ENCODE results near the gene PRKX. TPM values are rescaled to one million over a fixed set of nuclear protein-coding genes. Genes with fewer than 3 reads are reported as not detected.
"Not testable (repeated sequence)": the region's sequence is repeated elsewhere in the genome, so short reads cannot be mapped to it uniquely, and the experiment has no call there.

Gene PRKX
- total RNA-seq, 2 donors from 2014 or later, result 32.4 to 38.2 TPM

DNA sequence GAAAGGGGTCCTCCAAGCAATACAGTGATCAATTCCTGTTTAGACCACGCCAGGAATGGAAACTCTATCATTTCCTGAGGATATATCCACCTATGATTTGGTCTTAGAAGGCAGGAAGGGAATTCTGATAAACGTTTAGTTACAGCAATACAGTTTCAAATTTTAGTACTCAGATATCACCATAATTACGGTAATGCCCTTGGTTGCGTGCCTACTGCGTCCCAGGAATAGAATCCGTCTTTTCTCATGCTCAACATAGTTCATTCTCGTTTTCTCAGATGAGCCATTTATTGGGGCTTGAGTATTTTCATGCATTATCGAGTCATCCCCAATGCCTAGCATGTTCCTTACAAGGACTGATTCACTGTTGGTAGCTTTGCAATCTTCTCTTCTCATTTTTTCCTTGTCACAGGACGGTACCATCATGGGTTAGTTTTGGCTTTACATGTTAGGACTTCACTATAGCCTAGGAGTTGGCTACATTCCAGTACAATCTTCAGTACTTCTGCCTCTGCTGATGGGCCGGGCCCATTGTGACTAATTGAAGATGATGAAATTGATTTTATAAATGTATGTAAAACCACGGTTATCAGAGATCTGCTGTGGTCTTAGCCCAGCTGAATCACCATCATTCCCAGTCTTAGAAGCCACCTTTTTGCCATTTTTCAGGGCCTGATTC, 4.4 kb upstream of the PRKX start:
- Histone ChIP-seq H3K4me1 (no peaks in the 10 kb centered on the region), H3K4me3 (no peak overlapping the region), H3K9ac (ENCODE audit: low read depth in 2 of 2, low read length in 2 of 2) (no peak overlapping the region), H3K9me3 (no peaks in the 10 kb centered on the region), H3K27me3 (no peaks in the 10 kb centered on the region), H3K27ac (no peak overlapping the region), H3K36me3 (no peaks in the 10 kb centered on the region)
- TF ChIP-seq, protein P1, sequence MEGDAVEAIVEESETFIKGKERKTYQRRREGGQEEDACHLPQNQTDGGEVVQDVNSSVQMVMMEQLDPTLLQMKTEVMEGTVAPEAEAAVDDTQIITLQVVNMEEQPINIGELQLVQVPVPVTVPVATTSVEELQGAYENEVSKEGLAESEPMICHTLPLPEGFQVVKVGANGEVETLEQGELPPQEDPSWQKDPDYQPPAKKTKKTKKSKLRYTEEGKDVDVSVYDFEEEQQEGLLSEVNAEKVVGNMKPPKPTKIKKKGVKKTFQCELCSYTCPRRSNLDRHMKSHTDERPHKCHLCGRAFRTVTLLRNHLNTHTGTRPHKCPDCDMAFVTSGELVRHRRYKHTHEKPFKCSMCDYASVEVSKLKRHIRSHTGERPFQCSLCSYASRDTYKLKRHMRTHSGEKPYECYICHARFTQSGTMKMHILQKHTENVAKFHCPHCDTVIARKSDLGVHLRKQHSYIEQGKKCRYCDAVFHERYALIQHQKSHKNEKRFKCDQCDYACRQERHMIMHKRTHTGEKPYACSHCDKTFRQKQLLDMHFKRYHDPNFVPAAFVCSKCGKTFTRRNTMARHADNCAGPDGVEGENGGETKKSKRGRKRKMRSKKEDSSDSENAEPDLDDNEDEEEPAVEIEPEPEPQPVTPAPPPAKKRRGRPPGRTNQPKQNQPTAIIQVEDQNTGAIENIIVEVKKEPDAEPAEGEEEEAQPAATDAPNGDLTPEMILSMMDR (IDR thresholded peaks at IDR 0.05), result no peak
- no peak for DNase-seq
- intact Hi-C loops (cut with DNase I), result no loop called here

DNA sequence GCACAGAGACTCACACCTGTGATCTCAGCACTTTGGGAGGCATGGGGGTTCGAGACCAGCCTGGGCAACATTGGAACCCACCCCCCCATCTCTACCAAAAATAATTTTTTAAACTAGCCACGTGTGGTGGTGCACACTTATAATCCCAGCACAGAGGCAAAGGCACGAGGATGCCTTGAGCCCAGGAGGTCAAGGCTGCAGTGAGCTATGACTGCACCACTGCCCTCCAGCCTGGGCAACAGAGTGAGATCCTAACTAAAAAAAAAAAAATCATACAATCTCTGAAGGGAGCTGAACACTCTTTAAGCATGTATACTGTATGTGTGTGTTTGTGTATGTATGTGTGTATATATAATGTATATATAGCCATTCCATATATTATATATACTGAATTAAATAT, 2.5 kb upstream of the PRKX start:
- TF ChIP-seq, protein P1 (IDR thresholded peaks at IDR 0.05), result no peak
- Histone ChIP-seq H3K4me1 (no peaks in the 10 kb centered on the region), H3K27me3 (no peaks in the 10 kb centered on the region), H3K9ac (ENCODE audit: low read depth in 2 of 2, low read length in 2 of 2) (no peak overlapping the region), H3K9me3 (no peaks in the 10 kb centered on the region), H3K27ac (no peak overlapping the region), H3K36me3 (no peaks in the 10 kb centered on the region), H3K4me3 (no peak overlapping the region)
- intact Hi-C loops (cut with DNase I), result no loop called here
- no peak for DNase-seq

DNA sequence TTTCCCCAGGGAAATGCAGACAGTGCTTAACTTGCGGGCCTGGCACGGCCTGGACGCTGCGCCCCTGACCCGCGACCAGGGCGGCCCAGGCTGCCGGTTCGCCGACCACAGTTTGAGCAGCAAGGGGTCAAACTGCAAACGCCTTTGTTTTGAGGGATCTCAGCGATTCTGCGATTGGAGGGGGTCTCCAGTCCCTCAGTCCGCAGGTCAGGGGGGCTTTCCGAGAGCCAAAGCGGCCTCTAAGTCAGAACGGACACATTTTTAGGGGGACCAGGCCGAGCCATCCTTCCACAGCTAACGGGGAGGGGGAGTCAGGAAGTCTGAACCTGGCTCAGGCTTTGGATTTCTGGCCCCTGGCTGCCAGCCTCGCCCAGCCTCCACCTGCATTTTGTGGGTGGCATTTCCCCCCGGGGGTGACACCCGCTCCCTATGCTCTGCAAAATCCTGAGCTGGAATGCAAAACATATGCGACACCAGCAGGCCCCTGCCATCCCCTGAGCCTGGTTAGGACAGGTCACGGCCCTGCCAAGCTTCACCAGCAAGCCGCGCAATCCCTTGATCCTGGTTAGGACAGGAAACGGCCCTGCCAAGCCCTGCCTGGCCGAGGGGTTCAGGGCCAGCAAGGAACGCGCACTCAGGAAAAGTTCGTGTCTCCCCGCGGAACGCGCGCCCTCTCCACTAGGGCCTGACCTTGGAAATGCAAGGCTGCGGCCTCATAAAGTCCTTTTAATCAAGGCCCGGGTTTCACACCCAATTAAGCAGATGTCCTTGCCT, 1.4 kb upstream of the PRKX start:
- H3K4me3 ChIP-seq; intact Hi-C loops (cut with DNase I); H3K27ac ChIP-seq; DNase-seq; H3K9me3 ChIP-seq; H3K4me1 ChIP-seq; H3K27me3 ChIP-seq; H3K9ac ChIP-seq (ENCODE audit: low read depth in 2 of 2, low read length in 2 of 2); H3K36me3 ChIP-seq: not testable (repeated sequence)

DNA sequence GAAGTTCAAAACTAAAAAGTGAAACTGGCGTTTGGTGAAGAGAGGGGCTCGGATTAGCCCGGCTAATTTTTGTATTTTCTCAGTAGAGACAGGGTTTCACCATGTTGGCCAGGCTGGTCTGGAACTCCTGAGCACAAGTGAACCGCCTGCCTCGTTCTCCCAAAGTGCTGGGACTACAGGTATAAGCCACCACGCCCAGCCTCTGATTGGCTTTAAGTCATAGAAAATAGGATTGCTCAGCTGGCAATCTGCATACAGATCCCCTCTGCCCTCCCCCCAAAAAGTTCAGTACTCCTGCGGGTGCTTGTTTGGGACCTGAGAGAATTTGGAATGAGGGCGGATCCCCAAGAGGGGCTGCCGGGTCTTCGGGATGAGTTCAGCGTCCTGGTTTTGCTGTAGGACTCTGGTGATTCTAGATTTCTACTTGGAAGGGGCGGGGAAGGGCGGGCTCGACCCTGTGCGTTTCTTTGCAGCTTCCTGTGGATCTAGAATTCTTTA, 537 bp upstream of the PRKX start:
- peak overlapping the region; percentile 26 to 83 for H3K9ac ChIP-seq (ENCODE audit: low read depth in 2 of 2, low read length in 2 of 2)
- peak overlapping the region; percentile 60 for H3K27ac ChIP-seq
- H3K9me3 ChIP-seq, result no peaks in the 10 kb centered on the region
- intact Hi-C loops (cut with DNase I), result no loop called here
- no peaks in the 10 kb centered on the region for H3K27me3 ChIP-seq
- peak; percentile 38 for DNase-seq
- H3K36me3 ChIP-seq, result no peaks in the 10 kb centered on the region
- H3K4me3 ChIP-seq, result peak overlapping the region; percentile 88
- TF ChIP-seq, protein P1 (IDR thresholded peaks at IDR 0.05), result no peak
- H3K4me1 ChIP-seq, result no peaks in the 10 kb centered on the region

DNA sequence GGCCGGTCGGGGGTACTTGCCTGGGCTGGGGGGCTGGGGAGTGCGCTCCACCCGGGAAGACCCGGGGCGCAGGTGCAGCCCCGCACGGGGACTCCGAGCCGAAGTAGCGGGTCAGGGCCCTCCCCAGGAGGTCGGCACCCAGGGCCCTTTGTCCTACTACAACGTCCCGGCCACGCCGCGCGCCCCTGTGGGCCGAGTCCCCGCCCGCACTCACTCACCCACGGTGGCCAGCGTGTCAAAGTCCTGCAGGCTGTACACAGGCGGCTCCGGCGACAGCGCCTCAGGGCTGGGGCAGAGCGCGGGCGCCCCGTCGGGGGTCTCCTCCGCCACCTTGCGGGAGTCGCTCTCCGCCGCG, 602 bp downstream of the PRKX start:
- Histone ChIP-seq H3K4me1 (no peaks in the 10 kb centered on the region), H3K36me3 (no peaks in the 10 kb centered on the region), H3K27me3 (no peaks in the 10 kb centered on the region), H3K4me3 (peak overlapping the region; percentile 88), H3K9me3 (no peaks in the 10 kb centered on the region), H3K9ac (ENCODE audit: low read depth in 2 of 2, low read length in 2 of 2) (peak overlapping the region; percentile 76 to 83), H3K27ac (peak overlapping the region; percentile 66)
- peak; percentile 38 for DNase-seq
- intact Hi-C loops (cut with DNase I), result no loop called here
- TF ChIP-seq, protein P1 (IDR thresholded peaks at IDR 0.05), result no peak
